ENCODE data around the gene PDPR.
"Not testable (repeated sequence)": the region's sequence is repeated elsewhere in the genome, so short reads cannot be mapped to it uniquely, and the experiment has no call there.

DNA sequence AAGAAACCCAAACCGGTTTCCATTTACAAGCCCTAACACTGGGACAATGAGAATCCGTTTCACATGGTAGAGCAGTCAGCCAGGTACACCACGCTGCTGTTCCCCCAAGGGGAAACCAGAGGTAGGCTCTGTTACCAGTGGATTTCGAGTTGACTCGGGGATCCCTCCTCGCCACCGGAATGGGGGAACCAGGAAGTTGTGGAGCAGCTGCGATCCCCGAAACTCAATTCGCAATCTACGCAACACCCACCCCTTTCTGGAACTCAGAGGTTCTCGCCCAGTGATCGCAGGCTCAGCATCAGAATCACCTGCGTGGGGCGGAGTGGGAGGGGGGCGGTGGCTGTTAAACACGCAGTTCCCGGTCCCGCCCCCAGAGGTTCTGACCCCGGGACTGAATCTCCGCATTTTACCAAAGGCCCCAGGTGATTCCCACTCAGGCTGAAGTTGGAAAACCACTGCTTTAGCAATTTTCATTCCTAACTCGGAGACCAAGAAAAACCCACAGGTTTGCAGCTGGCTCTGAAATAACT lies 49.2 kb upstream of the PDPR start:
- TF ChIP-seq, protein P1, sequence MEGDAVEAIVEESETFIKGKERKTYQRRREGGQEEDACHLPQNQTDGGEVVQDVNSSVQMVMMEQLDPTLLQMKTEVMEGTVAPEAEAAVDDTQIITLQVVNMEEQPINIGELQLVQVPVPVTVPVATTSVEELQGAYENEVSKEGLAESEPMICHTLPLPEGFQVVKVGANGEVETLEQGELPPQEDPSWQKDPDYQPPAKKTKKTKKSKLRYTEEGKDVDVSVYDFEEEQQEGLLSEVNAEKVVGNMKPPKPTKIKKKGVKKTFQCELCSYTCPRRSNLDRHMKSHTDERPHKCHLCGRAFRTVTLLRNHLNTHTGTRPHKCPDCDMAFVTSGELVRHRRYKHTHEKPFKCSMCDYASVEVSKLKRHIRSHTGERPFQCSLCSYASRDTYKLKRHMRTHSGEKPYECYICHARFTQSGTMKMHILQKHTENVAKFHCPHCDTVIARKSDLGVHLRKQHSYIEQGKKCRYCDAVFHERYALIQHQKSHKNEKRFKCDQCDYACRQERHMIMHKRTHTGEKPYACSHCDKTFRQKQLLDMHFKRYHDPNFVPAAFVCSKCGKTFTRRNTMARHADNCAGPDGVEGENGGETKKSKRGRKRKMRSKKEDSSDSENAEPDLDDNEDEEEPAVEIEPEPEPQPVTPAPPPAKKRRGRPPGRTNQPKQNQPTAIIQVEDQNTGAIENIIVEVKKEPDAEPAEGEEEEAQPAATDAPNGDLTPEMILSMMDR (IDR thresholded peaks at IDR 0.05), result not testable (repeated sequence)
- not testable (repeated sequence) for TF ChIP-seq CREB1 (CRISPR knock-in tag; IDR thresholded peaks at IDR 0.05); GTF2I (CRISPR knock-in tag; conservative IDR thresholded peaks at IDR 0.05); NR2C2 (CRISPR knock-in tag; IDR thresholded peaks at IDR 0.05); ZNF232 (CRISPR knock-in tag; IDR thresholded peaks at IDR 0.05); SMAD3 (CRISPR knock-in tag; IDR thresholded peaks at IDR 0.05; ENCODE audit: borderline replicate concordance); TEAD4 (CRISPR knock-in tag; IDR thresholded peaks at IDR 0.05); FOXK1 (CRISPR knock-in tag; IDR thresholded peaks at IDR 0.05); ZBTB21 (CRISPR knock-in tag; IDR thresholded peaks at IDR 0.05; ENCODE audit: borderline replicate concordance)
- TF ChIP-seq, protein P2, sequence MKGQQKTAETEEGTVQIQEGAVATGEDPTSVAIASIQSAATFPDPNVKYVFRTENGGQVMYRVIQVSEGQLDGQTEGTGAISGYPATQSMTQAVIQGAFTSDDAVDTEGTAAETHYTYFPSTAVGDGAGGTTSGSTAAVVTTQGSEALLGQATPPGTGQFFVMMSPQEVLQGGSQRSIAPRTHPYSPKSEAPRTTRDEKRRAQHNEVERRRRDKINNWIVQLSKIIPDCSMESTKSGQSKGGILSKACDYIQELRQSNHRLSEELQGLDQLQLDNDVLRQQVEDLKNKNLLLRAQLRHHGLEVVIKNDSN (CRISPR knock-in tag; IDR thresholded peaks at IDR 0.05), result not testable (repeated sequence)
- TF ChIP-seq, protein P3, sequence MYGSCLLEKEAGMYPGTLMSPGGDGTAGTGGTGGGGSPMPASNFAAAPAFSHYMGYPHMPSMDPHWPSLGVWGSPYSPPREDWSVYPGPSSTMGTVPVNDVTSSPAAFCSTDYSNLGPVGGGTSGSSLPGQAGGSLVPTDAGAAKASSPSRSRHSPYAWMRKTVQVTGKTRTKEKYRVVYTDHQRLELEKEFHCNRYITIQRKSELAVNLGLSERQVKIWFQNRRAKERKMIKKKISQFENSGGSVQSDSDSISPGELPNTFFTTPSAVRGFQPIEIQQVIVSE (CRISPR knock-in tag; IDR thresholded peaks at IDR 0.05; ENCODE audit: borderline replicate concordance), result not testable (repeated sequence)
- TF ChIP-seq, protein P4, sequence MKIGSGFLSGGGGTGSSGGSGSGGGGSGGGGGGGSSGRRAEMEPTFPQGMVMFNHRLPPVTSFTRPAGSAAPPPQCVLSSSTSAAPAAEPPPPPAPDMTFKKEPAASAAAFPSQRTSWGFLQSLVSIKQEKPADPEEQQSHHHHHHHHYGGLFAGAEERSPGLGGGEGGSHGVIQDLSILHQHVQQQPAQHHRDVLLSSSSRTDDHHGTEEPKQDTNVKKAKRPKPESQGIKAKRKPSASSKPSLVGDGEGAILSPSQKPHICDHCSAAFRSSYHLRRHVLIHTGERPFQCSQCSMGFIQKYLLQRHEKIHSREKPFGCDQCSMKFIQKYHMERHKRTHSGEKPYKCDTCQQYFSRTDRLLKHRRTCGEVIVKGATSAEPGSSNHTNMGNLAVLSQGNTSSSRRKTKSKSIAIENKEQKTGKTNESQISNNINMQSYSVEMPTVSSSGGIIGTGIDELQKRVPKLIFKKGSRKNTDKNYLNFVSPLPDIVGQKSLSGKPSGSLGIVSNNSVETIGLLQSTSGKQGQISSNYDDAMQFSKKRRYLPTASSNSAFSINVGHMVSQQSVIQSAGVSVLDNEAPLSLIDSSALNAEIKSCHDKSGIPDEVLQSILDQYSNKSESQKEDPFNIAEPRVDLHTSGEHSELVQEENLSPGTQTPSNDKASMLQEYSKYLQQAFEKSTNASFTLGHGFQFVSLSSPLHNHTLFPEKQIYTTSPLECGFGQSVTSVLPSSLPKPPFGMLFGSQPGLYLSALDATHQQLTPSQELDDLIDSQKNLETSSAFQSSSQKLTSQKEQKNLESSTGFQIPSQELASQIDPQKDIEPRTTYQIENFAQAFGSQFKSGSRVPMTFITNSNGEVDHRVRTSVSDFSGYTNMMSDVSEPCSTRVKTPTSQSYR (CRISPR knock-in tag; IDR thresholded peaks at IDR 0.05), result not testable (repeated sequence)
- TF ChIP-seq, protein P5, sequence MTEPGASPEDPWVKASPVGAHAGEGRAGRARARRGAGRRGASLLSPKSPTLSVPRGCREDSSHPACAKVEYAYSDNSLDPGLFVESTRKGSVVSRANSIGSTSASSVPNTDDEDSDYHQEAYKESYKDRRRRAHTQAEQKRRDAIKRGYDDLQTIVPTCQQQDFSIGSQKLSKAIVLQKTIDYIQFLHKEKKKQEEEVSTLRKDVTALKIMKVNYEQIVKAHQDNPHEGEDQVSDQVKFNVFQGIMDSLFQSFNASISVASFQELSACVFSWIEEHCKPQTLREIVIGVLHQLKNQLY (CRISPR knock-in tag; IDR thresholded peaks at IDR 0.05), result not testable (repeated sequence)
- TF ChIP-seq, protein P6, sequence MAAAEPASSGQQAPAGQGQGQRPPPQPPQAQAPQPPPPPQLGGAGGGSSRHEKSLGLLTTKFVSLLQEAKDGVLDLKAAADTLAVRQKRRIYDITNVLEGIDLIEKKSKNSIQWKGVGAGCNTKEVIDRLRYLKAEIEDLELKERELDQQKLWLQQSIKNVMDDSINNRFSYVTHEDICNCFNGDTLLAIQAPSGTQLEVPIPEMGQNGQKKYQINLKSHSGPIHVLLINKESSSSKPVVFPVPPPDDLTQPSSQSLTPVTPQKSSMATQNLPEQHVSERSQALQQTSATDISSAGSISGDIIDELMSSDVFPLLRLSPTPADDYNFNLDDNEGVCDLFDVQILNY (CRISPR knock-in tag; IDR thresholded peaks at IDR 0.05), result not testable (repeated sequence)
